ENCODE measurements around the gene TTYH1.

TTYH1 gene

GRCh38 chr19:54400913-54401312 is 14.4 kb upstream of the TTYH1 start:
- H3K9me3 ChIP-seq (ENCODE audit: insufficient read depth, low read depth, low read length): no peaks in the 10 kb centered on the region
- H3K27me3 ChIP-seq (ENCODE audit: insufficient read depth, low read length, poor library complexity, severe bottlenecking): no peaks in the 10 kb centered on the region
- no peak overlapping the region for H3K9ac ChIP-seq (ENCODE audit: low read depth, low read length, poor library complexity, severe bottlenecking)
- no peaks in the 10 kb centered on the region for H3K79me2 ChIP-seq (ENCODE audit: insufficient read depth, low read length)
- H2AFZ ChIP-seq (ENCODE audit: low read length): no peak overlapping the region
- no peaks in the 10 kb centered on the region for H3K9me2 ChIP-seq (replicated peaks; ENCODE audit: low read depth, low read length)
- H3K4me3 ChIP-seq (ENCODE audit: low read length, poor library complexity, severe bottlenecking): no peak overlapping the region
- no peak overlapping the region for H3K4me2 ChIP-seq (ENCODE audit: low read depth, low read length, poor library complexity, severe bottlenecking)
- H4K20me1 ChIP-seq (ENCODE audit: insufficient read depth, low read length, poor library complexity, severe bottlenecking): no peaks in the 10 kb centered on the region
- TF ChIP-seq EZH2phosphoT487 (IDR thresholded peaks at IDR 0.05; ENCODE audit: borderline replicate concordance) (no peak), CTCF (conservative IDR thresholded peaks at IDR 0.05; ENCODE audit: low read length) (no peak)
- H3K36me3 ChIP-seq (ENCODE audit: insufficient read depth, low read length): no peaks in the 10 kb centered on the region
- no peaks in the 10 kb centered on the region for H3F3A ChIP-seq (ENCODE audit: low read depth)
- H3K4me1 ChIP-seq (ENCODE audit: insufficient read depth, low read length, poor library complexity, severe bottlenecking): no peaks in the 10 kb centered on the region

GRCh38 chr19:54403054-54403453 is 12.2 kb upstream of the TTYH1 start:
- H2AFZ ChIP-seq (ENCODE audit: low read length): no peak overlapping the region
- no peaks in the 10 kb centered on the region for H3K79me2 ChIP-seq (ENCODE audit: insufficient read depth, low read length)
- TF ChIP-seq CTCF (conservative IDR thresholded peaks at IDR 0.05; ENCODE audit: low read length): no peak
- no peak for TF ChIP-seq EZH2phosphoT487 (IDR thresholded peaks at IDR 0.05; ENCODE audit: borderline replicate concordance)
- 0 out of 2 replicates have a peak, but pooled peaks cover 5% of the 10 kb centered on the region for H3F3A ChIP-seq (ENCODE audit: low read depth)
- no peaks in the 10 kb centered on the region for H3K27me3 ChIP-seq (ENCODE audit: insufficient read depth, low read length, poor library complexity, severe bottlenecking)
- no peaks in the 10 kb centered on the region for H3K36me3 ChIP-seq (ENCODE audit: insufficient read depth, low read length)
- no peak overlapping the region for H3K4me3 ChIP-seq (ENCODE audit: low read length, poor library complexity, severe bottlenecking)
- H3K9me2 ChIP-seq (replicated peaks; ENCODE audit: low read depth, low read length): no peaks in the 10 kb centered on the region
- H3K4me2 ChIP-seq (ENCODE audit: low read depth, low read length, poor library complexity, severe bottlenecking): no peak overlapping the region
- no peaks in the 10 kb centered on the region for H3K4me1 ChIP-seq (ENCODE audit: insufficient read depth, low read length, poor library complexity, severe bottlenecking)
- no peak overlapping the region for H3K9ac ChIP-seq (ENCODE audit: low read depth, low read length, poor library complexity, severe bottlenecking)
- no peaks in the 10 kb centered on the region for H4K20me1 ChIP-seq (ENCODE audit: insufficient read depth, low read length, poor library complexity, severe bottlenecking)
- H3K9me3 ChIP-seq (ENCODE audit: insufficient read depth, low read depth, low read length): no peaks in the 10 kb centered on the region

- Histone ChIP-seq H3K27me3 (ENCODE audit: insufficient read depth, low read length, poor library complexity, severe bottlenecking) (no peaks in the 10 kb centered on the region), H3K4me1 (ENCODE audit: insufficient read depth, low read length, poor library complexity, severe bottlenecking) (no peaks in the 10 kb centered on the region), H3K36me3 (ENCODE audit: insufficient read depth, low read length) (no peaks in the 10 kb centered on the region), H3K4me3 (ENCODE audit: low read length, poor library complexity, severe bottlenecking) (no peak overlapping the region), H3K9me2 (replicated peaks; ENCODE audit: low read depth, low read length) (no peaks in the 10 kb centered on the region), H3K4me2 (ENCODE audit: low read depth, low read length, poor library complexity, severe bottlenecking) (no peak overlapping the region), H2AFZ (ENCODE audit: low read length) (no peak overlapping the region), H3K79me2 (ENCODE audit: insufficient read depth, low read length) (no peaks in the 10 kb centered on the region), H3F3A (ENCODE audit: low read depth) (0 out of 2 replicates have a peak, but pooled peaks cover 8% of the 10 kb centered on the region), H3K9ac (ENCODE audit: low read depth, low read length, poor library complexity, severe bottlenecking) (no peak overlapping the region), H4K20me1 (ENCODE audit: insufficient read depth, low read length, poor library complexity, severe bottlenecking) (no peaks in the 10 kb centered on the region), H3K9me3 (ENCODE audit: insufficient read depth, low read depth, low read length) (no peaks in the 10 kb centered on the region)
- TF ChIP-seq CTCF (conservative IDR thresholded peaks at IDR 0.05; ENCODE audit: low read length): no peak
Observed at GRCh38 chr19:54405628-54406027, 9.6 kb upstream of the TTYH1 start.

Data from Loucy (cell line).